ENCODE data around the gene CERS2. TPM values are rescaled to one million over a fixed set of nuclear protein-coding genes. Genes with fewer than 3 reads are reported as not detected.

CERS2 gene
- total and polyA plus RNA-seq, 2 of the 13 experiments (the other 11 are each of a cell fraction or from before 2014, with no cell fraction given): 269 to 298 TPM

DNA sequence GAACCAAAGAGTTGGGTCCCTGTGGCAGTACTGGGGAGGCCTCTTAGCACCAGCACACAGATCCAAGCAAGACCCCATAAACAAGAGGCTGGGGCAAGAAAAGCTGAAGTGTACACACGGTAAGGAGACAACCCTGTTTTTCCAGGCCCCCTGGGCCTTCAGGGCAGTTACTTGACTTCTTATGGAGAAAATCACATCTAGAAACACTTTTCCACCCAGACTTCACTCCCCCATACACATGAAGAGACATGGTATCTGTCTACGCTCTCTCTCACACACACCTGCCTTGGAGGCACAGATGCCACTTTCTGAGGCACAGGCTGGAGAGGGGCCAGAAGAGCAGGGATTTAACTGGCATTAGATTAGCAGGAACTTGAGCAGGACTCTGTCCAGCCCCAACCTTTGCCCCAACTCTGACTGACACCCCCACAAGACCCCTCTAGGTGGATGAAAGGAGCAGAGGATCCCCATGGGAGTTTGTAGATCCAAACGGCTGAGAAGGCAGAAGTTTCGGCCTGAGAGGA, 2.2 kb downstream of the CERS2 start:
- Histone ChIP-seq H3K4me3 (replicated peaks in 1 of 3; ENCODE audit: insufficient read depth in 1 of 3, low read depth in 2 of 3, low read length in 3 of 3) (peak overlapping the region; percentile 71 to 95 (median 89)), H3K27ac (ENCODE audit: extremely low read length, insufficient read depth, low read length) (peak overlapping the region; percentile 96), H3K27me3 (ENCODE audit: control insufficient read depth in 1 of 2, insufficient read depth in 2 of 2, low read length in 2 of 2) (no peaks in the 10 kb centered on the region; a peak in 1 of 5 replicates), H3K9me3 (ENCODE audit: low read length) (no peaks in the 10 kb centered on the region), H3K4me1 (ENCODE audit: insufficient read depth, low read length) (peaks cover 71% of the 10 kb centered on the region), H3K9ac (ENCODE audit: insufficient read depth, low read depth, low read length) (peak overlapping the region; percentile 97), H3K4me2 (ENCODE audit: low read depth, low read length) (peak overlapping the region; percentile 98), H2AFZ (ENCODE audit: low read length) (no peak overlapping the region), H3K36me3 (replicated peaks in 1 of 2; ENCODE audit: control insufficient read depth in 1 of 2, insufficient read depth in 2 of 2, low read length in 2 of 2) (peaks cover 9 to 19% of the 10 kb centered on the region in 2 experiments), H4K20me1 (ENCODE audit: insufficient read depth, low read length) (peaks cover 21% of the 10 kb centered on the region), H3K79me2 (ENCODE audit: insufficient read depth, low read length) (peaks cover 63% of the 10 kb centered on the region)
- DNase-seq (ENCODE audit: low spot score): no peak
- ChIA-PET CTCF (ENCODE audit: low intra/inter-chr PET ratio, low total read pairs) (interaction anchor here (2.5 kb wide), 1 partner anchor 8 kb away, joined by 18 read pairs; the partner anchor contains the start of gene ANXA9), POLR2A (interaction anchor here (1.2 to 10.3 kb wide), 8 partner anchors 9 to 45 kb away, joined by 3 to 114 read pairs (median 12); partner anchors contain the start of genes ANXA9, MINDY1 and SETDB1)
- no peak for ATAC-seq
- BruUV-seq (replicated peaks): TSS peak; percentile 52
- WGBS (ENCODE audit: low lambda C conversion rate): 5% methylated on average over 4 of the region's 4 CpGs
- no peak for FAIRE-seq
- intact Hi-C loops (cut with micrococcal nuclease; ENCODE audit: unreplicated experiment): loop anchor here (5.0 kb wide), 1 partner anchor 35 kb away; the partner anchor contains the start of genes MINDY1 and PRUNE1
- in situ Hi-C loops (cut with HindIII; ENCODE audit: extremely low pct_ligation_motif_present, low pct_unique_long_range_greater_than_20kb): no loop called here
- TF ChIP-seq, protein P1, sequence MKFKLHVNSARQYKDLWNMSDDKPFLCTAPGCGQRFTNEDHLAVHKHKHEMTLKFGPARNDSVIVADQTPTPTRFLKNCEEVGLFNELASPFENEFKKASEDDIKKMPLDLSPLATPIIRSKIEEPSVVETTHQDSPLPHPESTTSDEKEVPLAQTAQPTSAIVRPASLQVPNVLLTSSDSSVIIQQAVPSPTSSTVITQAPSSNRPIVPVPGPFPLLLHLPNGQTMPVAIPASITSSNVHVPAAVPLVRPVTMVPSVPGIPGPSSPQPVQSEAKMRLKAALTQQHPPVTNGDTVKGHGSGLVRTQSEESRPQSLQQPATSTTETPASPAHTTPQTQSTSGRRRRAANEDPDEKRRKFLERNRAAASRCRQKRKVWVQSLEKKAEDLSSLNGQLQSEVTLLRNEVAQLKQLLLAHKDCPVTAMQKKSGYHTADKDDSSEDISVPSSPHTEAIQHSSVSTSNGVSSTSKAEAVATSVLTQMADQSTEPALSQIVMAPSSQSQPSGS (CRISPR knock-in tag; IDR thresholded peaks at IDR 0.05): 0 out of 2 replicates have a peak, but pooled peaks have one; percentile 6
- TF ChIP-seq ZNF839 (CRISPR knock-in tag; IDR thresholded peaks at IDR 0.05; ENCODE audit: borderline replicate concordance): no peak
- TF ChIP-seq AGO2 (optimal IDR thresholded peaks at IDR 0.05; ENCODE audit: low read depth, low read length): no peak
- peak; percentile 49; the same call in 1 of the 2 replicates for TF ChIP-seq ZNF501 (CRISPR knock-in tag; IDR thresholded peaks at IDR 0.05)
- TF ChIP-seq ZNF510 (CRISPR knock-in tag; IDR thresholded peaks at IDR 0.05; ENCODE audit: low read depth): 0 out of 2 replicates have a peak, but pooled peaks have one; percentile 40
- TF ChIP-seq FOXK1 (CRISPR knock-in tag; IDR thresholded peaks at IDR 0.05; ENCODE audit: borderline replicate concordance, low read depth): no peak
- peak; percentile 6; the same call in 1 of the 2 replicates for TF ChIP-seq ZNF543 (CRISPR knock-in tag; IDR thresholded peaks at IDR 0.05)
- TF ChIP-seq ZNF234 (CRISPR knock-in tag; conservative IDR thresholded peaks at IDR 0.05): 0 out of 2 replicates have a peak, but pooled peaks have one; percentile 70
- TF ChIP-seq ZFY (CRISPR knock-in tag; IDR thresholded peaks at IDR 0.05): peak; percentile 6; the same call in 1 of the 2 replicates
- no peak for TF ChIP-seq PCBP2 (optimal IDR thresholded peaks at IDR 0.05; ENCODE audit: low read depth, low read length, poor library complexity, severe bottlenecking)
- peak; percentile 2; the same call in 1 of the 2 replicates for TF ChIP-seq RBFOX2 (IDR thresholded peaks at IDR 0.05; ENCODE audit: low read depth, low read length)
- 0 out of 2 replicates have a peak, but pooled peaks have one; percentile 36 for TF ChIP-seq SP2 (CRISPR knock-in tag; IDR thresholded peaks at IDR 0.05)
- TF ChIP-seq, protein P2, sequence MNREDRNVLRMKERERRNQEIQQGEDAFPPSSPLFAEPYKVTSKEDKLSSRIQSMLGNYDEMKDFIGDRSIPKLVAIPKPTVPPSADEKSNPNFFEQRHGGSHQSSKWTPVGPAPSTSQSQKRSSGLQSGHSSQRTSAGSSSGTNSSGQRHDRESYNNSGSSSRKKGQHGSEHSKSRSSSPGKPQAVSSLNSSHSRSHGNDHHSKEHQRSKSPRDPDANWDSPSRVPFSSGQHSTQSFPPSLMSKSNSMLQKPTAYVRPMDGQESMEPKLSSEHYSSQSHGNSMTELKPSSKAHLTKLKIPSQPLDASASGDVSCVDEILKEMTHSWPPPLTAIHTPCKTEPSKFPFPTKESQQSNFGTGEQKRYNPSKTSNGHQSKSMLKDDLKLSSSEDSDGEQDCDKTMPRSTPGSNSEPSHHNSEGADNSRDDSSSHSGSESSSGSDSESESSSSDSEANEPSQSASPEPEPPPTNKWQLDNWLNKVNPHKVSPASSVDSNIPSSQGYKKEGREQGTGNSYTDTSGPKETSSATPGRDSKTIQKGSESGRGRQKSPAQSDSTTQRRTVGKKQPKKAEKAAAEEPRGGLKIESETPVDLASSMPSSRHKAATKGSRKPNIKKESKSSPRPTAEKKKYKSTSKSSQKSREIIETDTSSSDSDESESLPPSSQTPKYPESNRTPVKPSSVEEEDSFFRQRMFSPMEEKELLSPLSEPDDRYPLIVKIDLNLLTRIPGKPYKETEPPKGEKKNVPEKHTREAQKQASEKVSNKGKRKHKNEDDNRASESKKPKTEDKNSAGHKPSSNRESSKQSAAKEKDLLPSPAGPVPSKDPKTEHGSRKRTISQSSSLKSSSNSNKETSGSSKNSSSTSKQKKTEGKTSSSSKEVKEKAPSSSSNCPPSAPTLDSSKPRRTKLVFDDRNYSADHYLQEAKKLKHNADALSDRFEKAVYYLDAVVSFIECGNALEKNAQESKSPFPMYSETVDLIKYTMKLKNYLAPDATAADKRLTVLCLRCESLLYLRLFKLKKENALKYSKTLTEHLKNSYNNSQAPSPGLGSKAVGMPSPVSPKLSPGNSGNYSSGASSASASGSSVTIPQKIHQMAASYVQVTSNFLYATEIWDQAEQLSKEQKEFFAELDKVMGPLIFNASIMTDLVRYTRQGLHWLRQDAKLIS (CRISPR knock-in tag; IDR thresholded peaks at IDR 0.05): 0 out of 2 replicates have a peak, but pooled peaks have one; percentile 79
- TF ChIP-seq MED1 (CRISPR knock-in tag; IDR thresholded peaks at IDR 0.05): no peak
- no peak for TF ChIP-seq DDIT3 (CRISPR knock-in tag; IDR thresholded peaks at IDR 0.05)
- TF ChIP-seq SOX5 (CRISPR knock-in tag; IDR thresholded peaks at IDR 0.05; ENCODE audit: borderline replicate concordance): no peak
- TF ChIP-seq, protein P3, sequence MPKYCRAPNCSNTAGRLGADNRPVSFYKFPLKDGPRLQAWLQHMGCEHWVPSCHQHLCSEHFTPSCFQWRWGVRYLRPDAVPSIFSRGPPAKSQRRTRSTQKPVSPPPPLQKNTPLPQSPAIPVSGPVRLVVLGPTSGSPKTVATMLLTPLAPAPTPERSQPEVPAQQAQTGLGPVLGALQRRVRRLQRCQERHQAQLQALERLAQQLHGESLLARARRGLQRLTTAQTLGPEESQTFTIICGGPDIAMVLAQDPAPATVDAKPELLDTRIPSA (CRISPR knock-in tag; IDR thresholded peaks at IDR 0.05; ENCODE audit: borderline replicate concordance): 0 out of 2 replicates have a peak, but pooled peaks have one; percentile 26
- TF ChIP-seq SALL2 (CRISPR knock-in tag; IDR thresholded peaks at IDR 0.05): 0 out of 2 replicates have a peak, but pooled peaks have one; percentile 2
